GM21423 (cell line): Measurements from ENCODE around the gene HGS.
"Not testable (repeated sequence)": the region's sequence is repeated elsewhere in the genome, so short reads cannot be mapped to it uniquely, and the experiment has no call there.

Source experiments
- ATAC-seq: cut with Tn5 transposase; IDR thresholded peaks from one replicate; pipeline ENCODE4 v1.9.1; 2021; ENCODE audit warnings: mild to moderate bottlenecking, moderate library complexity; ENCODE audit not compliant: unreplicated experiment

HGS gene

GRCh38 chr17:81717049-81717765, 33.4 kb downstream of the HGS start:
- no peak for ATAC-seq

GRCh38 chr17:81717766-81718089, 33.9 kb downstream of the HGS start:
- ATAC-seq, result no peak

GRCh38 chr17:81719410-81720266, 35.8 kb downstream of the HGS start:
- no peak for ATAC-seq

GRCh38 chr17:81720267-81721071, 36.7 kb downstream of the HGS start:
- ATAC-seq, result no peak

- no peak for ATAC-seq
Observed at GRCh38 chr17:81722184-81723120, 38.6 kb downstream of the HGS start.

- ATAC-seq, result no peak
Observed at GRCh38 chr17:81723651-81724209, 39.9 kb downstream of the HGS start.

- ATAC-seq, result no peak
Observed at GRCh38 chr17:81725439-81725838, 41.6 kb downstream of the HGS start.

- no peak for ATAC-seq
Observed at GRCh38 chr17:81726004-81726403, 42.2 kb downstream of the HGS start.

GRCh38 chr17:81727324-81728031, 43.7 kb downstream of the HGS start:
- no peak for ATAC-seq

- ATAC-seq, result peak; percentile 53
Observed at GRCh38 chr17:81733507-81734404, 49.9 kb downstream of the HGS start.

- no peak for ATAC-seq
Observed at GRCh38 chr17:81734405-81735263, 50.8 kb downstream of the HGS start.

- ATAC-seq, result no peak
Observed at GRCh38 chr17:81735264-81736102, 51.7 kb downstream of the HGS start.

- no peak for ATAC-seq
Observed at GRCh38 chr17:81737947-81738800, 54.4 kb downstream of the HGS start.

- no peak for ATAC-seq
Observed at GRCh38 chr17:81738801-81739393, 55.1 kb downstream of the HGS start.

GRCh38 chr17:81739593-81739992, 55.8 kb downstream of the HGS start:
- not testable (repeated sequence) for ATAC-seq
